Endodermal cell (in vitro differentiated cells): ENCODE data around the gene NDUFAB1. TPM values are rescaled to one million over a fixed set of nuclear protein-coding genes. Genes with fewer than 3 reads are reported as not detected.
"Not testable (repeated sequence)": the region's sequence is repeated elsewhere in the genome, so short reads cannot be mapped to it uniquely, and the experiment has no call there.

Source experiments
- DNase-seq: peaks from one replicate; pipeline ENCODE4 v3.0.0-alpha.2; 2017
- H3K27ac ChIP-seq: 2 replicates; pipeline ENCODE4 v1.5.1; 2013; ENCODE audit warnings: mild to moderate bottlenecking, low read depth, low read length, moderate library complexity
- H3K27me3 ChIP-seq: 2 replicates; pipeline ENCODE4 v1.6.1; 2013; ENCODE audit warnings: mild to moderate bottlenecking, low read length, moderate library complexity; ENCODE audit not compliant: insufficient read depth, control insufficient read depth, poor library complexity, severe bottlenecking
- H3K36me3 ChIP-seq: 2 replicates; pipeline ENCODE4 v1.7.0; 2013; ENCODE audit warnings: mild to moderate bottlenecking, low read length, moderate library complexity; ENCODE audit not compliant: control insufficient read depth, insufficient read depth
- H3K4me1 ChIP-seq: one replicate; pipeline ENCODE4 v1.7.0; 2013; ENCODE audit warnings: low read length; ENCODE audit not compliant: control insufficient read depth, insufficient read depth
- H3K4me3 ChIP-seq: 2 replicates; pipeline ENCODE4 v1.5.1; 2013; ENCODE audit warnings: mild to moderate bottlenecking, low read length, moderate library complexity
- H3K9ac ChIP-seq: 2 replicates; pipeline ENCODE4 v1.6.1; 2013; ENCODE audit warnings: mild to moderate bottlenecking, low read length, moderate library complexity; ENCODE audit not compliant: poor library complexity, severe bottlenecking; ENCODE audit errors: extremely low read depth
- H3K9me3 ChIP-seq: 2 replicates; pipeline ENCODE4 v1.6.1; 2013; ENCODE audit warnings: mild to moderate bottlenecking, low read length, moderate library complexity; ENCODE audit not compliant: control insufficient read depth
- H3K27ac Mint-ChIP-seq: 2 replicates; pipeline ENCODE4 v1.8.0; 2020; ENCODE audit warnings: mixed read lengths
- H3K27me3 Mint-ChIP-seq: 2 replicates; pipeline ENCODE4 v1.8.0; 2021; ENCODE audit warnings: mild to moderate bottlenecking, mixed read lengths; ENCODE audit not compliant: insufficient read depth
- H3K36me3 Mint-ChIP-seq: 2 replicates; pipeline ENCODE4 v1.8.0; 2020; ENCODE audit warnings: low read depth, mixed read lengths
- H3K4me1 Mint-ChIP-seq: 2 replicates; pipeline ENCODE4 v1.8.0; 2020; ENCODE audit warnings: mixed read lengths
- H3K4me3 Mint-ChIP-seq: 2 replicates; pipeline ENCODE4 v1.8.0; 2020; ENCODE audit warnings: mild to moderate bottlenecking, moderate library complexity, mixed read lengths
- H3K9me3 Mint-ChIP-seq: 2 replicates; pipeline ENCODE4 v1.8.0; 2020; ENCODE audit warnings: mild to moderate bottlenecking, mixed read lengths
- CTCF ChIP-seq: fragments of 200-600 bp; sonication (generic); conservative IDR thresholded peaks from 2 replicates; pipeline ENCODE4 v1.5.0; 2021; ENCODE audit warnings: antibody characterized with exemption, mild to moderate bottlenecking
- WGBS, 2 experiments: methylation state at CpG; one replicate each; pipeline versions ENCODE4 v1.1.5 to v1.1.7; 2013; ENCODE audit warnings: missing lambda C conversion rate in 2 of 2, mixed read lengths in 1 of 2; ENCODE audit not compliant: insufficient coverage in 1 of 2, insufficient read length in 1 of 2; 5-methylcytosine and 5-hydroxymethylcytosine counted together
- total RNA-seq, 2 donors: library from RNA; stranded (reverse); fragmentation: NEBNext Ultra II Directional in 1 of 2; extraction: Animal tissue kit (Norgen Biotek cat#: 25700) in 1 of 2; gene quantifications; 2 replicates in 1 of 2; 3 replicates in 1 of 2; pipeline ENCODE4 v1.2.1, GENCODE V29; 2021

NDUFAB1 gene
- total RNA-seq, 2 donors from 2014 or later: 106 to 120 TPM

DNA sequence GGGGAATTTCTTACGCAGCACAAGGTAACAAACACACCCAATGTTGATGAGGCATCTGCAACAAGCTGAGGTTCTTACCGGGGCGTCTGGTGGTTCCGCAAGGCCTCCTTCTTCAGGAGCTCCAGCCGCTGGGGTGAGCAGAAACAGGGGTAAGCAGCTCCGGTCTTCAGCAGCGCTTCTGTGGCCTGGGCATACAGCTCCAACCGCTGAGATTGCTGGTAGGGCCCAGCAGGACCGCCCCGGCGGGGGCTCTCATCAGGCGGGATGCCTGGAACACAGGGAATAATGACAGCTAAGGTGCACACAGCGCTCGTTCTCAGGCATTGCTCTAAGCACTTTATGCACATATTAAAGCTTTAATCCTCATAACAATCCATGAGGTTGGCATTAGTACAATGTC is 51.7 kb downstream of the NDUFAB1 start:
- Mint-ChIP-seq H3K4me1 (no peaks in the 10 kb centered on the region), H3K27me3 (no peaks in the 10 kb centered on the region), H3K36me3 (peaks cover 57% of the 10 kb centered on the region), H3K27ac (no peak overlapping the region), H3K9me3 (no peaks in the 10 kb centered on the region), H3K4me3 (no peak overlapping the region)
- H3K9me3 ChIP-seq: no peaks in the 10 kb centered on the region
- no peak overlapping the region for H3K9ac ChIP-seq
- no peaks in the 10 kb centered on the region for H3K4me1 ChIP-seq
- H3K27me3 ChIP-seq: no peaks in the 10 kb centered on the region
- 95% methylated on average over 11 to 14 of the region's 14 CpGs for WGBS, 2 experiments
- peaks cover 62% of the 10 kb centered on the region for H3K36me3 ChIP-seq
- DNase-seq: no peak
- H3K27ac ChIP-seq: no peak overlapping the region
- TF ChIP-seq CTCF: no peak
- no peak overlapping the region for H3K4me3 ChIP-seq

DNA sequence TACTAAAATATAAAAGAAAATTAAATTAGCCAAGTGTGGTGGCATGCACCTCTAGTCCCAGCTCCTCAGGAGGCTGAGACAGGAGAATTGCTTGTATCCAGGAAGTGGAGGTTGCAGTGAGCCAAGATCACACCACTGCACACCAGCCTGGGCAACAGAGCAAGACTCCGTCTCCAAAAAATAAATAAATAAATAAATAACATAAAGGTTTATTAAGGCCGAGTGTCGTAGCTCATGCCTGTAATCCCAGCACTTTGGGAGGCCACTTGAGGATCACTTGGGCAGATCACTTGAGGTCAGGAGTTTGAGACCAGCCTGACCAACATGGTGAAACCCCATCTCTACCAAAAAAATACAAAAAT is 55.3 kb downstream of the NDUFAB1 start:
- not testable (repeated sequence) for H3K27me3 Mint-ChIP-seq
- 98% methylated on average over 2 of the region's 3 CpGs; no CpG with 5 or more reads in 1 of the 2 experiments for WGBS, 2 experiments
- H3K36me3 Mint-ChIP-seq: peaks cover 54% of the 10 kb centered on the region

GRCh38 chr16:23539984-23540816 is 55.9 kb downstream of the NDUFAB1 start:
- H3K36me3 ChIP-seq: peaks cover 56% of the 10 kb centered on the region
- H3K9me3 ChIP-seq: no peaks in the 10 kb centered on the region
- H3K4me1 ChIP-seq: no peaks in the 10 kb centered on the region
- H3K4me1 Mint-ChIP-seq: no peaks in the 10 kb centered on the region
- H3K27ac Mint-ChIP-seq: no peak overlapping the region
- H3K27me3 ChIP-seq: no peaks in the 10 kb centered on the region
- H3K9ac ChIP-seq: no peak overlapping the region
- H3K4me3 Mint-ChIP-seq: no peak overlapping the region
- H3K27me3 Mint-ChIP-seq: no peaks in the 10 kb centered on the region
- 95 to 96% methylated on average over 7 to 10 of the region's 11 CpGs for WGBS, 2 experiments
- TF ChIP-seq CTCF: no peak
- no peaks in the 10 kb centered on the region for H3K9me3 Mint-ChIP-seq
- no peak overlapping the region for H3K4me3 ChIP-seq
- no peak for DNase-seq
- H3K36me3 Mint-ChIP-seq: peaks cover 53% of the 10 kb centered on the region
- H3K27ac ChIP-seq: no peak overlapping the region

More for the DNA sequence above, 55.3 kb downstream of the NDUFAB1 start:
- not testable (repeated sequence) for H3K27ac Mint-ChIP-seq, H3K4me1 Mint-ChIP-seq, H3K4me3 ChIP-seq, H3K4me3 Mint-ChIP-seq, H3K9ac ChIP-seq, H3K27me3 ChIP-seq, H3K9me3 Mint-ChIP-seq, DNase-seq, H3K9me3 ChIP-seq, H3K4me1 ChIP-seq, H3K27ac ChIP-seq
- peaks cover 56% of the 10 kb centered on the region for H3K36me3 ChIP-seq
